LoVo (cell line): ENCODE data around the gene CCDC43.
"Not testable (repeated sequence)": the region's sequence is repeated elsewhere in the genome, so short reads cannot be mapped to it uniquely, and the experiment has no call there.

Source experiments
- DNase-seq: peaks from one replicate; pipeline ENCODE4 v3.0.0-alpha.2; 2016; ENCODE audit warnings: low spot score

CCDC43 gene, protein sequence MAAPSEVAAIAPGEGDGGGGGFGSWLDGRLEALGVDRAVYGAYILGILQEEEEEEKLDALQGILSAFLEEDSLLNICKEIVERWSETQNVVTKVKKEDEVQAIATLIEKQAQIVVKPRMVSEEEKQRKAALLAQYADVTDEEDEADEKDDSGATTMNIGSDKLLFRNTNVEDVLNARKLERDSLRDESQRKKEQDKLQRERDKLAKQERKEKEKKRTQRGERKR

DNA sequence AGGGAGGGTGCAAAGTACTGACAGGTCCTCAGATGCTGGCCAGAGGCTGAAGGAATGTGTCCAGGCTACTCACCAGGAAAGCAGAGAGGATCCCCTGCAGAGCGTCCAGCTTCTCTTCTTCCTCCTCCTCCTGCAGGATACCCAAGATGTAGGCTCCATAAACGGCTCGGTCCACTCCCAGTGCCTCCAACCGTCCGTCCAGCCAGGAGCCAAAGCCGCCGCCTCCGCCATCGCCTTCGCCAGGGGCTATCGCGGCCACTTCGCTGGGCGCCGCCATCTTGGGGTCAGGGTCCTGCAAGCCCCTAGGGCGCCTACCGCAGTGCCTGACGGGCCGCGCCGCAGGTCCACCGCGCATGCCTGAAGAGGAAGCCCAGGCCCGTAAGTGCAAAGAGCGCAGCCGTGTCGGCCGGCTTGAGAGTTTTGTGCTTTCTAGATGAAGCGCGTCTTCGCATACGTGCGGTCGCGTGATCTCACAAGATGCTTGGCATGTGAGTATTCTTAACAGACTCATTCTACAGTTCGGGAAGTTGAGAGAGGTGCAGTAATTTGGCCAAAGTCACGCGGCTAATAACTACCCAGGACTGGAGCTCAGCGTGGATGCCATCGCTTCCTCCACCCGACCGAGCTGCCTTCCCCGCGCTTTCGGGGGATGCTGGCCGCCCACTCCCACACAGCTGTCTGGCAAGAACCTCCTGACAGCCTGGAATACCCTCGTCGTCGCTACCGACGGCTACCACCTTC is at the start of gene CCDC43:
Gene CCDC43, minus strand, starts transcription at position 300 of the 741 bp plus-strand sequence. Its CDS starts 23 bp downstream, at position 277.
- DNase-seq = peak; percentile 94

DNA sequence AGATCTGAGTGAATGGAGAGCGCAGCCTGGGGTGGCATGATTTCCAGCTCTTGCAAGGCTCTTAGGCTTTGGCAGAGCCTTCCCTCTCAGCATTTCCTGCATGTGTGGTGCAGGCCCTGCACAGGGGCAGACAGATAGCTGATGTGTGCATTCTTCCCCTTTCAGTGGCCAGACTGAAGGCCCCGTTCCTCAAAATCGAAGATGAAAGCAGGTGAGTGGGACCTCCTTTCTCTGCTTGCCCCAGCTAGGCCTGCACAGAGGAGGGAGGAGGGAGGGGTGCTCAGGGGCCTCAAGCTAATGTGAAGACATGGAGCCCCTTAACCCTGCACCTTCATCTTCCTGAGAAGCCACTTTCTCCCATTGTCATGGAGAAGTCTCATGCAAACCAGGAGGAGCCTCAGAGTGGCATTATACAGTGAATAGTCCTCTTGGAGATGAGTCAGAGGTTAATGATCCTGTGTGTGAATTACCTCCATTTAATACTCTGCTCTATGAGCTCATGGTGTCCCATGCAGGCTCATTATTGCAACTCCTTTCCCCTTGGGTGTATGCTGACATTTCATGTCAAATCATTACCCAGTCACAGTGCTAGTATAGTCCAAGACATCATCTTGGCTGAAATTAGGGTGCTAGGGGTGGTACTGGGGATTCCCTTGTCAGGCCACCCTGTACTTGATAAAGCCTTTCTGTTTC is 48.8 kb upstream of the CCDC43 start:
- no peak for DNase-seq

DNA sequence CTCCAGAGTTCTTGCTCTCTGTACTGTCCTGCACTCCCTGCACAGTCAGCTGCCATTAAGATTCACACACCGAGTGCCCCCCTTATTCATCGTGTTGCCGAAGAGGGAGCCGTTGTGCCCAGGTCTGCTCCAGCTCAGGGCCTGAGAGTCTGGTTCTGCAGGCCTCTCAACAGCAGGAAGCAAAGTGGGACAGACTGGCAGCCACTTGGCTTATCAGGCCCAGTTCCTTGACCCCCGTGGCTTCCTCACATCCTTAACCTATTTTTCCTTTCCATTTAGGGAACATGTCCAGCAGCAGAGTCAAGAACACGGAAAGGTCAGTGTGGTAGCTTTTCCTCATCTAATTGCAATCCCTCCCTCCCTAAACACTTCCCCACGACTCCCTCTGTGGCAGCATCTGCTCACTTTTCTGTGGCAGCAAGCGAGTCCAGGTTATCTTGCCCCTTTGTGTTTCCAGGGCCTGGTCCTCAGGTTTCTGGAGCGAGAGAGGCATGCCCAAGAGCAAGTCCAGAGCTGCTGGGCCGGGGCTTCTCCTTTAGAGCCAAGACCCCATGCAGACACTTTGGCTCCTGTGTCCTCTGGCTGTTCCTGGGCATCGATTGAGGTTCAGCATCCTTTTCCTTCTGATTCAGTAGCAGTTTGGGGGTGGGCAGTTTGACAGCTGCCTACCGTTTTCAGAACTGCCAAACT is 47.1 kb upstream of the CCDC43 start:
- no peak for DNase-seq

DNA sequence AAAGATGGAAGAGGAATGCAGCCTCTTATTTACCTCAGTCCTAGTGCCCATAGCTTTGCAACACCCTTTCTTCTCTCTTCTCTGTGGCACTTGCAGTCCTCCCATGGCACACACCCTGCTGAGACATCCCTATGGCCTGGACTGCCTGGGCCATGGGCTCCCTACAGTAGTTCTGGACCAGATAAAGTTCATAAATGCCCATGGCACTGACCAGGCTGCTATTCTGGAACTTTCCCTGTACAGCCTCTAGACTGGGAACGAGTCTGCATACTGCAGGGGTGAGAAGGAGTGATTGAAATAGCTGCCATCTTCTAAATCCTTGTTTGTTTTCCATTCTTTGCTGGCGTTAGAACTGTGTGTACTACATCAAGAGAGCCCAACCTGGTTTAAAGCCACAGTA is 44.7 kb upstream of the CCDC43 start:
- no peak for DNase-seq

DNA sequence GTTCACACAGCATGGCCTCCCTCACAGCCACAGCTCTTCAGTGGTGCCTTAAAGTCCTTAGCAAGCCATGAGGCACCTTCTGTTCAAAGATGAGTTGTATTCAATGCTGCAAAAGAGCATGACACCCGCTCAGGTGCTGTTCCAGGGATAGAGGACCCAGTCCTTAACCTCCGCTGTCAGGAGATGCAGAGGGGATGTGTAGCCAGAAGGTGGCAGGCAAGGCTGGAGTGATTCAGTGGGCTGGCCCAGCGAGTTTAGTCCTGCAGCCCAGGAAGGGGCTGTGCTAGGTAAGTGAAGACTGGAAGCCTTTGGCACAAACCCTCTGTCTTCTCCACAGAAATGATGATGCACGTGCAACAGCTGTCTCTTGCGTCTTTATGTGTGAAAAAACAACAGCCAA is 44.2 kb upstream of the CCDC43 start:
- DNase-seq = no peak

DNA sequence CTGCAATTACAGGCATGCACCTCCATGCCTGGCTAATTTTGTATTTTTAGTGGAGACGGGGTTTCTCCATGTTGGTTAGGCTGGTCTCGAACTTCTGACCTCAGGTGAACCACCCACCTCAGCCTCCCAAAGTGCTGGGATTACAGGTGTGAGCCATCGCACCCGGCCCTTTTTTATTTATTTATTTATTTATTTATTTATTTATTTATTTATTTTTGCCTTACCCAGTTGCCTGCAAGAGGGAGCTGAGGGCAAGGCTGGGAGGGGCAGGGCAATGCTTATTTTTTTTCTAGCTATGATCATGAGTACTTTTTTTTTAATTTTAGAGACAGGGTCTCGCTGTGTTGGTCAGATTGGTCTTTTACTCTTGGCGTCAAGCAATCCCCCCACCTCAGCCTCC is 36.5 kb upstream of the CCDC43 start:
- DNase-seq = not testable (repeated sequence)

DNA sequence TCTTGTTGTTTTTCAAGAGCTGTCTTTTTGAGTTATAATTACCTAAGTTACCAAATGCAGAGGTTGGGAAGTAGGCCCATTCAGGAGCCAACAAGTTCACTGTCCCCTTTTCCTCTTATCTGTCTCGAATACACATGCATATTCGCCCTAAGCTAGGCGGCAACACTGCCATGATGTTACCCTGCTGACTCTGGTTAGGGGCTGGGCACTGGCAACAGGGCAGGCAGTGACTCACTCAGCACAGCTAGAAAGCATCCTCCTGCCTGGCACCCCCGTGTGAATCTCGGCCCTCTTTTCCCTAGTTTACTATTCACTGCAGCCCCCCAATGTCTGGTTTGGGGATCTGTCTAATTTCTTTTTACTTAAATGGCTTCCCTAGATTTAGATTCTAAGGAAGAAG is 32.7 kb upstream of the CCDC43 start:
- DNase-seq = no peak

DNA sequence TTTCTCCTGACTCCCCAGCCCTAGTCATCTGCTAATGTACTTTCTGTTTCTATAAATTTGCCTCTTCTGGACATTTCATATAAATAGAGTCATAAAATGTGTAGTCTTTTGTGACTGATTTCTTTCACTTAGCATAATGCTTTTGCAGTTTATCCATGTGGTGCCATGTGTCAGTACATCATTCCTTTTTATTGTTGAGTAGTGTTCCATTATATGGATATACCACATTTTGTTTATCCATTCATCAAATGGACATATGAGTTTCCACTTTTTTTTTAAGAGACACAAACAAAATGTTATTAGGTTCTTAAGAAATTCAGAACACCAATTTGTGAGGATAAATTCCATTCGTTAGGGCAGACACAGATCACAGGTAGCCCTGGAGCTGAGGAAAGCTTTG is 29.9 kb upstream of the CCDC43 start:
- DNase-seq = no peak

DNA sequence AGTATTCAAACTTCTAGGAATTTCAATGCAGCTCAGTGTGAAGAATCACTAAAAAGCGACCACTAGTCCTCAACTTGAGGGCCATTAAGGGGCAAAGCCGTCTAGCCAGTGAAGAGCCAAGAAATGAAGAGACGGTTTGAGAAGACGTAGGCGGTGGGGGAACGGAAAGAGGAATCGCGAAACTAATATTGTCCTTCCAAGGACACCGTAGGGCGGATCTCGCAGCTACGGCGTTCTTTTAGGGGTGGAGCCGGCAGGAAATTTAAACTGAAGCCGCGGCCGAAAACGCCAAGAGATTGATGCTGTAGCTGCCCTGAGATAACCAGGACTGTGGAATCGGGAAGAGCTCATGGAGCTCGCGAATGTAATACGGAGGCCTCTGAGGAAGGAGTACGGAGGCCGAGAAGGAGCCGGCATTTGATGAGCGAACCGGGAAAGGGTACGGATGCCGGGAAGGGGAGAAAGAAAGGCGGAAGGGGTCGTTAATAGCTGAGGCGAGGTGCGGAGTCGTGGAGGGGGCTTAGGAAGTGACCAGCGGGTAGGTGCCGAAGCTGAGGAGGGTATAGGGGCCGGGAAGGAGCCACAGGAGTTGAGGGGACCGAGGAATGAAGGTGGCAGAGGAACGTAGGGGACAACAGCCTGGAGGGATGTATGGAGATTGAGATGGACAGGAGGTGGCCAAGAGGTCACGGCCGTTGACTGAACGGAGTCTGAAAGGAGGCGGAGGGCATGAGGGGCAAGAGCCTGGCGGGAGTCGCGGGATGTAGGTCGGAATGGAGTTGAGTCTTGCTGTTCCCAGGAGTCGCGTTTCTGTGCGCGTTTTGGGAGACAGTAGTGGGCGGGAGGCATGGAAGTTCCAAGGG is 19.1 kb upstream of the CCDC43 start, which contains the start of gene DBF4B:
Gene DBF4B, plus strand, starts transcription at position 265 of the 863 bp plus-strand sequence. Its CDS starts 156 bp downstream, at position 421.
- DNase-seq = peak; percentile 88

DNA sequence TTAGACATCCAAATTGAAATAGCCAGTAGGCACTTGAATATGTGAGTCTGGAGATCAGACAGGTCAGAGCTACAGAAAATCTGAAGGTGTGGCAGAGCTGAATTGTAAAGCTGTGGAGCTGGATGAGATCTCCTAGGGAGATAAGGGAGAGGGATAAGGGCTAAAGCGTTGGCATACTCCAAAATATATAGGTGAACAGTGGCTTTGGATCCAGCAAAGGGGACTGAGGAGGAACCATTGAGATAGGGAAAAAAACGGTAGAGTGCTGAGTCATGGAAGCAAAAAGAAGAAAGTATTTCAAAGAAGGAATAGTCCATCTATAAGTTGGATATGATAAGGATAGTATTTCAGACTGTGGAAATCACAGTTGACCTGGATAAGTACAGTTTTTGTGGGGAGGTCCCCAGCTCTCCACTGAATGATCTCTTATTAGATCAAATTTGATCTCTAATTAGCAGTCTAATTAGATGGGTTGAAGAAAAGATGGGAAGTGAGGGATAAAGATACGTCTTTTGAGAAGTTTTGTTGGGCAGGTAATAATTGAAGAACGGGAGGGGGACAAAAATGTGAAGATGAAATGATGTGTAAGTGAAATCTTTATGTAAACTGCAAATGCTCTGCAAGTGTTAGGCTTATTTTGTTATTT is 18.3 kb upstream of the CCDC43 start:
- DNase-seq = no peak

DNA sequence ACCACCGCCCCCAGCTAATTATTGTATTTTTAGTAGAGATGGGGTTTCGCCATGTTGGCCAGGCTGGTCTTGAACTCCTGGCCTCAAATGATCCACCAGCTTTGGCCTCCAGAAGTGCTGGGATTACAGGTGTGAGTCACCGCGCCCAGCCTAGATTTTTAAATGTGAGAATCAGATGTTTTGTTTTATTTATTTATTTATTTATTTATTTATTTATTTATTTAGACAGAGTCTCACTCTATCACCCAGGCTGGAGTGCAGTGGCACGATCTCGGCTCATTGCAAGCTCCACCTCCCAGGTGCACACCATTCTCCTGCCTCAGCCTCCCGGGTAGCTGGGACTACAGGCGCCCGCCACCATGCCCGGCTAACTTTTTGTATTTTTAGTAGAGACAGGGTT is 10.7 kb upstream of the CCDC43 start:
- DNase-seq = not testable (repeated sequence)

DNA sequence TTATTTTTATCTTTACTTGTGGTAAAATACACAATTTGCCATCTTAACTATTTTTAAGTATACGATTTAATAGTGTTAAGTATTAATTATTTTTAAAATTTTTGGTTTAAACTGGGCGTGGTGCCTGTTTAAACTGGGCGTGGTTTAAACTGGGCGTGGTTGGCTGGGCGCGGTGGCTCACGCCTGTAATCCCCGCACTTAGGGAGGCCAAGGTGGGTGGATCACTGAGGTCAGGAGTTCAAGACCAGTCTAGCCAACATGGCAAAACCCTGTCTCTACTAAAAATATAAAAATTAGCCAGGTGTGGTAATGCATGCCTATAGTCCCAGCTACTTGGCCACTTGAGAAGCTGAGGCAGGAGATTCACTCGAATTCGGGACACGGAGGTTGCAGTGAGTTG is 4.0 kb upstream of the CCDC43 start:
- no peak for DNase-seq

DNA sequence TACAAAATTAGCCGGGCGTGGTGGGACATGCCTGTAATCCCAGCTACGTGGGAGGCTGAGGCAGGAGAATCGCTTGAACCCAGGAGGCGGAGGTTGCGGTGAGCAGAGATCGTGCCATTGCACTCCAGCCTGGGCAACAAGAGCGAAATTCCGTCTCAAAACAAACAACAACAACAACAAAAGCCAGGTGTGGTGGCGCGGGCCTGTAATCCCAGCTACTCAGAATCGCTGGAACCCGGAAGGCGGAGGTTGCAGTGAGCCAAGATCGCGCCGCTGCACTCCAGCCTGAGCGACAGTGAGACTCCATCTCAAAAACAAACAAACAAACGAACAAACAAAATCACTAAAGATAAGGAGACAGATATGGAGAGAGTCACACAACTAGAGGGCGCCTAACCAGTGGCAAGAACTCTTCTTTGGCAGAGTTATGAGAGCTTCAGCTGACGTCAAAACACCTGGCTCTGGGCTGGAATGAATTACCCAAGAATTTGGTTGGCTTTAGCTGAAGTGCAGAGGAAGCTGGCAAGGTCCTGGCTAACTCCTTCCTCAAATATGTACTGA is 1.2 kb upstream of the CCDC43 start:
- peak; percentile 40 for DNase-seq

DNA sequence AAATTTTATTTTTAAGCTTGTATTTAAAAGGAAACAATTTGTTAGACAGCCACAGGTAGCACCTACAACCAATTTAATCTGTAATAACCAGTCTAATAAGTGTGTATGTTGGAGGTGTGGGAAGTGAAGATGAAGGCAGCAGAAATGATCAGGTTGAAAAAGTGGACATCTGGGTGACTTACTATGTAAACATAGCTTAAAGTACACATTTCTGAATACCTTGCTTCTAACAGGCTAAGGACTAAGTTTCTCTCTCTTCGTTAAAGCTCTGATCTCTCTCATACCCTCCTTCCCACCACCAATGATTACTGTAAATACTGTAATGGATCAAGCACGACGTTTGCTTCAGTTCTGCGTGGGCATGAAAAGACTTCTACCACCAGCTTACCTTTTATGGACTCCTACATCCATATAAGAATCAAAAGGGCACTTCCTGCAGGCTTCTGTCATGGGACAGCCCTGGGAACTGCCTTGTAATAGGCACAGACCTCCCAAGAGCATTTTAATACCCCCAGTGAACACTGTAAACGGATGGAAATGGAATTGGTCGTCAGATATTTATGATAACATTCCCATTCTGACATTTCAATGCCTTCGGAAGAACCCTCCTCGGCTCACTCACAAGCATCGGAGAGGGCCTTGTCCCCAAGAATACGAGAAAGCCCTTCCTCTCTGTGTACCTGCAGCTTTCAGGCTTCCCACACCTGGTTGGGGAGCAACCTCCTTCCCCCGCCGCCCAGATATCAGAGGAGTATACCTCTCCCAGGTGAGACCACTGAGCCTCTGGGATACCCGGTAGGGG is 700 bp downstream of the CCDC43 start:
- no peak for DNase-seq

DNA sequence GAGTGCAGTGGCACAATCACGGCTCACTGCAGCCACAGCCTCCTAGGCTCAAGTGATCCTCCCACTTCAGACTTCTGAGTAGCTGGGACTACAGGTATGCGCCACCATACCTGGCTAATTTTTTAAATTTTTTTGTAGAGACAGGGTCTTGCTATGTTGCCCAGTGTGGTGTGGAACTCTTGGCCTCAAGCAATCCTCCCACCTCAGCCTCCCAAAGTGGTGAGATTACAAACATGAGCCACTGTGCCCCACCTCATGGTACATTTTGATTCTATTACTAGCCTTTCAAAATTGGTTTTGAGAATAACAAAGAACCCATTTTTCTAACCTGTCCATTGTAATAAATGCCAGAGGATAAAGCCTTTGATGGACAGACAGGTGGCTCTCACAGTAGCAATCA is 1.4 kb downstream of the CCDC43 start:
- DNase-seq = no peak

DNA sequence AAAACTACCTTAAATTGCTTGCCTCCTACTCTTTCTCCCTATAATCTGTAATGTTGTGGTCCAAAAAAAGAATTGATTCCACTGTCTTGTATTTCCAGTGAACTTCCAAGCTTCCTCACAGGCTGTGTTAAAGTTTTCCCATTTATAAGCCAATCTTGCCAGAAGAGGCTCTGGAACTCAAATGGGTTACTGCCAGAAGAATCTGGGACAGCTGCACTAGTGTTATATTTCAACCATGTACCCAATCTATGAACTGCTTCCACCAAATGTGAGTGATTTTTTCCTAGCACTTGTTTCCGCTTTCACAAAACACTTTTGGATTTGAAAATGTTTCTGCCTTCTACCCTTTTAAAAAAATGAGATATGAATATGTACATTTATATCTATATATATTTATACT is 1.8 kb downstream of the CCDC43 start:
- no peak for DNase-seq

DNA sequence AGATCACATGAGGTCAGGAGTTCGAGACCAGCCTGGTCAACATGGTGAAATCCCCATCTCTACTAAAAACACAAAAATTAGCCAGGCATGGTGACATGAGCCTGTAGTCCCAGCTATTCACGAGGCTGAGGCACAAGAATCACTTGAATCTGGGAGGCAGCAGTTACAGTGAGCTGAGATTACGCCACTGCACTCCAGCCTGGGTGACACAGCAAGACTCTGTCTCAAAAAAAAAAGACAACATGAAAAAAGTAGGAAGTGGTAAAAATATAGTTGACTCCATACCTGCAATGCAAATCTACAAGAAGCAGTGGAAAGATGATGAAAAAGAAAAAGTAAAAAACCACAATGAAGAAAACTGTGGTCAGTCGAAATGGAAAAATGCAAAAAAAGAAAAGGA is 6.3 kb downstream of the CCDC43 start:
- DNase-seq = not testable (repeated sequence)

DNA sequence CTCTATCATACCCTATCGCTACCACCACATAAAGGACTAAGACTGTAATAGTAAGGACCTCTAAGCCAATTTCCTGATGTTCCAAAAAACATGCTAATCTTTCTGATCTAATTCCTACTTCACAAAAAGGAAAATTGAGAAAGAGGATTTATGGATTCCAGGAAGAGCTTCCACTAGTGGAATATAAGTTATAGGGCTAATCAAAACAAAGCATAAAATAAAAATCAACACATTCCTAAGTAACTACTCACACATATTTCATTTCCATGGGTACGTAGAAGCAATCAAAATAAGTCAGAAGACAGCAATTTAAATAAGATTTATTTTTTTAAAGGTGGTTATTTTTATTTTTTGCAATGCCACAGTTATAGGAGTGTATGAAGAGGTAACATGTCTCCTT is 12.4 kb downstream of the CCDC43 start:
- no peak for DNase-seq

DNA sequence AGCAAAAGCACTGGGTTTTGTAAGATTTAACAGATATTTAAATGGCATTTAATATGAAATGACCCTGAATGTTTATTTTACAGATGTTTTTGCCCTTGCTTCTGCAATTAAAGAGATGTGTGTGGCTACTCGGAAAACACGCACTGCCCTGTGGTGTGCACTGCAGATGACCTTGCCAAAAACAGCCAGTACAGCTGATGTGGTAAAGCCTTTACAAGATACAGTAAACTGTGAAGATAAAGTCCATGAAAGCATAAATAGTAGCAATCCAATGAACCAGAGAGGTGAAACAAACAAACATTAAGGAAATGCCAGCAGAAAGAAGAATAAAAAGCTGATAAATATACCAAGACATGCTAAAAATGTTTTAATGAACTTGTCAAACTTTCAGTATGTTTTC is 15.7 kb downstream of the CCDC43 start:
- no peak for DNase-seq
